Measurements from ENCODE around the gene FAT1.

The FAT1 gene

DNA sequence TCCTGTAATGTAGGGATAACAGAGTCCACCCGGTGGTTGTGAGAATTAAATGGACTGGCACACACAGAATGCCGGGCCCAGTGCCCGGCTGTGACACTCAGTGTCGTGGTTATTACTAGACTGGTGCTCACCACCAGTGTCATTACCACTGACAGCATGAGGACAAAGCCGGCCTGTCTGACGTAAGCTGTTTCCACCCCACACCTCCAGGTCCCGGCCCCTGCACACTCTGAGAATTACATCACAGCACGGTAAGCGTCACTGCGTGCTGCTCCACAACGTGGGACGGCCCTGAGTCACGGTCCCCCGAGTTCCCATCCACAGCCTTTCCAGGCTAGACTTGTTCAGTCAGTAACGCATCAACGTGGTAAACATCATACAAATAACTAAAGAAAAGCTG is 22.9 kb downstream of the FAT1 start:
- no peak for DNase-seq (ENCODE audit: low read depth in 2 of 3, low spot score in 1 of 3)

- no peak for DNase-seq (ENCODE audit: low read depth in 2 of 3, low spot score in 1 of 3)
These were observed 23.7 kb downstream of the FAT1 start for GRCh38 chr4:186699881-186700397.

- DNase-seq (ENCODE audit: low read depth in 2 of 3, low spot score in 1 of 3): no peak
These were observed 24.4 kb downstream of the FAT1 start for GRCh38 chr4:186699298-186699697.

GRCh38 chr4:186698525-186698924 is 25.1 kb downstream of the FAT1 start:
- DNase-seq (ENCODE audit: low read depth in 2 of 3, low spot score in 1 of 3): no peak

- no peak for DNase-seq (ENCODE audit: low read depth in 2 of 3, low spot score in 1 of 3)
These were observed 25.6 kb downstream of the FAT1 start for GRCh38 chr4:186698028-186698427.

DNA sequence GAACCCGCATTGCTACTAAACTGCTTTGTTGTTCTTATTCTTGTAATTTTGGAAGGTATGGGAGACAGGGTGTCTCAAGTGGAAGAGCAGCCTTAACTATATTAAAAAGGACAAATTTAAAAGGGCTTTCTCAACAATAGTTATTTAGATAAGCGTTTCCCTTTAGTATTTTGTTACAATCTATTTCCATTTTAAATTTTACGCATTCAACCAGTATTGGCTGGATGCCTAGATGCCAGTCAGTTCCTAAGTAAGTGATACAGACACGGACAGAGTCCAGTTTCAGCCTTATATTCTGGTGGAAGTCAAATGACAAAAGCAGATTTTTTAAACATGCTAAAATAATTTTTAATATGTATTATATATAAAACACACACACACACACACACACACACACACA is 28.3 kb downstream of the FAT1 start:
- DNase-seq (ENCODE audit: low read depth in 2 of 3, low spot score in 1 of 3): no peak

GRCh38 chr4:186693894-186694293 is 29.8 kb downstream of the FAT1 start:
- no peak for DNase-seq (ENCODE audit: low read depth in 2 of 3, low spot score in 1 of 3)

GRCh38 chr4:186693159-186693815 is 30.4 kb downstream of the FAT1 start:
- no peak for DNase-seq (ENCODE audit: low read depth in 2 of 3, low spot score in 1 of 3)

DNA sequence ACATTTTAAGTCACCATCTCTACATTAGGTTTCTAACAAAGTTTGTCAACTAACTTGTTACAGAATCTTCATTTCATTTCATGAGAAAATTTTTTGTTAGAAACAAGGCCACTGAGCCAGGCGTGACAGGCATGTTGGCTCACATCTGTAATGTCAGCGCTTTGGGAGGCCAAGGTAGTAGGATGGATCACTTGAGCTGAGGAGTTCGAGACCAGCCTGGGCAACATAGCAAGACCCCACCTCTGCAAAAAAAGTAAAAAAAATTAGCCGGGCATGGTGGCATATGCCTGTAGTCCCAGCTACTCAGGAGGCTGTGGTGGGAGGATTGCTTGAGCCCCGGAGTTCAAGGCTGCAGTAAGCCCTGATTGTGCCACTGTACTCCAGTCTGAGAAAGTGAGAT is 32.3 kb downstream of the FAT1 start:
- no peak for DNase-seq (ENCODE audit: low read depth in 2 of 3, low spot score in 1 of 3)

GRCh38 chr4:186689476-186689875 is 34.2 kb downstream of the FAT1 start:
- no peak for DNase-seq (ENCODE audit: low read depth in 2 of 3, low spot score in 1 of 3)

- no peak for DNase-seq (ENCODE audit: low read depth in 2 of 3, low spot score in 1 of 3)
These were observed 35.3 kb downstream of the FAT1 start for GRCh38 chr4:186688150-186688943.

DNA sequence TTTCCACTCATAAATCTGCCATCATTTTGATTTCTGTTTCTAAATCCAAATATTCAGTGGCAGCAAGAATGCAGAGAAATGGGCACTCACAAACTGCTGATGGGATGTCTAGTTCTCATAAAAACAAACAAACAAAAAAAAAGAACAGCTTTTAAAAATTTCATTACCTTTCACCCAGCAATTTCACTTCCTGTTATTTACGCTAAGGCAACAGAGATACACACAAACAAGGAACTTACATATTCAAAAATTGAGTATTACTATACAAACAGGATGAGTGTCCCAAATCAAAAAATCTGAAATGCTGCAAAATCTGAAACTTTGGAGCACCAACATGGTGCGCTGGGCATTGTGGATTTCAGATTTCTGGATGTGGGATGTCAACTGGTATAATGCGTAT is 36.4 kb downstream of the FAT1 start:
- DNase-seq (ENCODE audit: low read depth in 2 of 3, low spot score in 1 of 3): no peak

DNA sequence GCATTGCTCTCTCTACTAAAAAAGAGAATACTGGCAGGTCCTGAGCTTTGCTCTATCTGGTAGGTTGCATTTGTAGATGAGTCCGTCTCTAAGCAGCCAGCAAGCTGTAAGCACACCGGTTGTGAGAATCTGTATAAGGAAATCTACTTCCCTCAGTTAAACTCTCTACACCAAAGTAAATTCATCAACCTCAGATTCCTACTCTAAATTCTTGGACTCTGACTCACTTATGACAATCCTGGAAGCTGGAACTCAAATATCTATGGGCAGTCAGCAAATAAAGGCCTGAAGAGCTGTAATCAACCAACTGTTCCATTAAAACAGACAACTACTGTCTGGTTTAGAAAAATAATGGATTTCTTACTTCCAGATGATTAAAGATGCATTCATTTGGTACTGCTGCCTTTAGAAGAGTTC is 37.9 kb downstream of the FAT1 start:
- no peak for DNase-seq (ENCODE audit: low read depth in 2 of 3, low spot score in 1 of 3)

- no peak for DNase-seq (ENCODE audit: low read depth in 2 of 3, low spot score in 1 of 3)
These were observed 38.8 kb downstream of the FAT1 start for GRCh38 chr4:186684889-186685309.

DNA sequence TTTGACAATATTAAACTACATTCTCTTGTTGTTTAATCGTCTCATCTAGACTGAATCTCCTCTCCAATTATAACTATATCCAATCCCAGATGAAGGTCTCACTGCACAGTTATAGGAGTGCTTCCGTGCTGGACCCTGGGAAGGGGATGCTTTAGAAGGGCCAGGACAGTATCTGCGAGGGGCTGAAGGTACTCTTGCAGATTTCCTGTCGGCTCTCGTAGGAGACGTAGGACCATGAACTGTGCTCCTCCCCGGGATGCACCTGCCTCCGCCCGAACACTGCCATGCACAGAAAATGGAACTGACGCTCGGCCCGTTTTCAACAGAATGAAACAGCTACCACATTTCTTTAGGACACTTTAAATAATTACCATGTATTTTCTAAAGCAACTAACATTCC is 39.4 kb downstream of the FAT1 start:
- no peak for DNase-seq (ENCODE audit: low read depth in 2 of 3, low spot score in 1 of 3)

DNA sequence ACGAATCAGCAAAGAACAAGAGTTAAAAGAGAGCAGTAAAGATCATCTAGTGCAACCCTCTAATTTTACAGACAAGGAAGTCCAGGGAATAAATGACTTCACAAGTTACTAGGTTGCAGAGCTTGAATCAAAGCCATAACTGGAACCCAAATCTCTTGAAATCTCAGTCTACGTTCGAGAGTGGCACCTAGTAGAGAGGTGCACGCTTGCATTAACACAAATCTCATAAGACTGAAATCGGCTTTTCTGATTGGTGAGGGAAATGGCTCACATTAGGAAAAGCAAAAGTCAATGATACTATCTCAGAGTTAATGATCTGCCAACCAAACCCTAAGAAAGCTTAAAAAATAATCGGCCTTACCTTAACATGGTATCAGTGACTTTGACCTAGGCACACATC is 43.0 kb downstream of the FAT1 start:
- no peak for DNase-seq (ENCODE audit: low read depth in 2 of 3, low spot score in 1 of 3)

GRCh38 chr4:186676531-186677161 is 47.0 kb downstream of the FAT1 start:
- DNase-seq (ENCODE audit: low read depth in 2 of 3, low spot score in 1 of 3): no peak

GRCh38 chr4:186669735-186670134 is 53.9 kb downstream of the FAT1 start:
- no peak for DNase-seq (ENCODE audit: low read depth in 2 of 3, low spot score in 1 of 3)

DNA sequence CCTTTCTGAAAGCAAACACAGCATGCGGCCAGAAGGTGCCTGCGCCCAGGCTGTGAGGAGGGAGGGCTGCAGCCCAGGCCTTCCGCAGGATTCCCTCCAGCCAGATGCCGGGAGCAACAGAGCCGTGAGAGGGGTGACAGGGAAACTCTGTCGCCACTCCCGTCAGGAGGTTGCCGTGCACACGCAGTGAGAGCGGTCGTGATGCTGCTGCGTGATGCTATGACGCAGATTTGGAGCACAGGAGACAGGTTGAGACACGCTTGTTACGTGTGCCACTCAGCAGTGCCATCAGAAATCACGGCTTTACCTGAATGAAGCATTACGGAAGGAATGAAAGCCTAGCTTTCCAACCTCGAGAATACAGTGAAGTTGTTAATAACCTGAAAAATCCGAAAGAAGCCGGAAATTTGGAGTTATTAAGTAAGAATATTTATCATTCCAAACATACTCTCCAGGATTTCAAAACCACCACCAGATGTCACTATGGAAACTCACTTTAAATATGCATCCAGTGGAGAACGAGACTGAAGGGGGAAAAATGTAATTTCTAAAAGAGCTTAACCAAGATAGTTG is 54.4 kb downstream of the FAT1 start:
- DNase-seq (ENCODE audit: low read depth in 2 of 3, low spot score in 1 of 3): no peak

DNA sequence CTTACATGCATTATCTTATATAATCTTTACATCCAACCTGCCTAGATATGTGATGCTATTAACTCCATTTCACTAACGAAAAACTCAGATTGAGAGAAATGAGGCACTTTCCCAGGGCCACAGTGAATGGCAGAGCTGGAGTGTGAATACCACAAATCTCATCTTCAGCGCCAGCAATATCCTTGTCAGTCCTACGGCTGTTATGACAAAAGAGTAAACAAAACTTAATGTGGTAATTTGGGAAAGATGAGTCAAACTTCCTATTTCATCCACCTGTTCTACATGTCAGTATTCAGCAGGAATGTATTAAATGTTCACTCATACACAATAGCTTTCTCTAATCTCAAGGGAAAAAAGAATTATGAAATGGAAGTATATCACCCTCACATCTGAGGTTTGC is 56.9 kb downstream of the FAT1 start:
- no peak for DNase-seq (ENCODE audit: low read depth in 2 of 3, low spot score in 1 of 3)

- no peak for DNase-seq (ENCODE audit: low read depth in 2 of 3, low spot score in 1 of 3)
These were observed 57.4 kb downstream of the FAT1 start for GRCh38 chr4:186666252-186666651.

DNA sequence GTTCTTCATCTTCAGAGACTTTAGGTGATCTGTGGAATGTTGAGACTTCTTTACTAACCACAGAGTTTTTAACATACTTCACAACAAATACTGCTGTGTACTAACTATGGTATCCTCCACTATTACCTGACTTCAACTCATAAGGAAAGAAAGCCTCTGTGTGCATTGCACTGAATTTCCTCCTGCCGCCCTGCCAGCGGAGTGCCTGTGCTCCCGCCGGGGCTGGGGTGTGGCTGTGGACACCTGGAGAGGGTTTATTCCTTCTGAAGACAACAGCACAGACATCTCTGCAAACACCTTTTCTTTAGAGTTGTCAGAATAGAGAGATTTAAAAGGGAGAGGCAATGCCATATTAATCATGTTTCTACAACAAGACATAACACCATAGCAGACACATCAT is 63.3 kb downstream of the FAT1 start:
- no peak for DNase-seq (ENCODE audit: low read depth in 2 of 3, low spot score in 1 of 3)
